ENCODE results near the gene PIGS.
"Not testable (repeated sequence)": the region's sequence is repeated elsewhere in the genome, so short reads cannot be mapped to it uniquely, and the experiment has no call there.

The PIGS gene

GRCh38 chr17:28571361-28572122, at the start of gene PIGS:
Gene PIGS, minus strand, starts transcription at chr17:28571524. Its CDS starts 28 bp downstream, at chr17:28571496.
- DNase-seq (ENCODE audit: low read depth in 2 of 2), result peak; percentile 81 to 83

GRCh38 chr17:28620010-28620409, 48.7 kb upstream of the PIGS start:
- DNase-seq (ENCODE audit: low read depth in 2 of 2), result no peak

- DNase-seq (ENCODE audit: low read depth in 2 of 2), result no peak
Measured at GRCh38 chr17:28618464-28618863, 47.1 kb upstream of the PIGS start.

- DNase-seq (ENCODE audit: low read depth in 2 of 2), result no peak
Measured at GRCh38 chr17:28616281-28616680, 45.0 kb upstream of the PIGS start.

- no peak for DNase-seq (ENCODE audit: low read depth in 2 of 2)
Measured at GRCh38 chr17:28615260-28615940, 44.1 kb upstream of the PIGS start.

- DNase-seq (ENCODE audit: low read depth in 2 of 2), result no peak
Measured at GRCh38 chr17:28613931-28614381, 42.6 kb upstream of the PIGS start, which contains the start of gene RSKR. Gene RSKR, minus strand, starts transcription at chr17:28614185. Its CDS starts 24 bp downstream, at chr17:28614161.

- no peak for DNase-seq (ENCODE audit: low read depth in 2 of 2)
Measured at GRCh38 chr17:28612936-28613872, 41.9 kb upstream of the PIGS start.

GRCh38 chr17:28612531-28612930, 41.2 kb upstream of the PIGS start:
- no peak for DNase-seq (ENCODE audit: low read depth in 2 of 2)

GRCh38 chr17:28610376-28610775, 39.1 kb upstream of the PIGS start:
- no peak for DNase-seq (ENCODE audit: low read depth in 2 of 2)

GRCh38 chr17:28604031-28604430, 32.7 kb upstream of the PIGS start:
- DNase-seq (ENCODE audit: low read depth in 2 of 2), result not testable (repeated sequence)

- peak; percentile 25 to 30 for DNase-seq (ENCODE audit: low read depth in 2 of 2)
Measured at GRCh38 chr17:28599311-28600184, 28.2 kb upstream of the PIGS start.

GRCh38 chr17:28598799-28599310, 27.5 kb upstream of the PIGS start, which contains the start of gene SPAG5:
Gene SPAG5, minus strand, starts transcription at chr17:28599025. Its CDS starts 79 bp downstream, at chr17:28598946.
- DNase-seq (ENCODE audit: low read depth in 2 of 2), result peak; percentile 88 to 92

- DNase-seq (ENCODE audit: low read depth in 2 of 2), result no peak
Measured at GRCh38 chr17:28598389-28598788, 27.1 kb upstream of the PIGS start.

GRCh38 chr17:28597606-28598383, 26.5 kb upstream of the PIGS start:
- no peak for DNase-seq (ENCODE audit: low read depth in 2 of 2)

GRCh38 chr17:28592260-28592659, 20.9 kb upstream of the PIGS start:
- DNase-seq (ENCODE audit: low read depth in 2 of 2), result no peak

- DNase-seq (ENCODE audit: low read depth in 2 of 2), result no peak
Measured at GRCh38 chr17:28585851-28586250, 14.5 kb upstream of the PIGS start.

- DNase-seq (ENCODE audit: low read depth in 2 of 2), result no peak
Measured at GRCh38 chr17:28584434-28584833, 13.1 kb upstream of the PIGS start.

- no peak for DNase-seq (ENCODE audit: low read depth in 2 of 2)
Measured at GRCh38 chr17:28582513-28582912, 11.2 kb upstream of the PIGS start.

- DNase-seq (ENCODE audit: low read depth in 2 of 2), result no peak
Measured at GRCh38 chr17:28580959-28581358, 9.6 kb upstream of the PIGS start.

GRCh38 chr17:28579526-28579925, 8.2 kb upstream of the PIGS start:
- no peak for DNase-seq (ENCODE audit: low read depth in 2 of 2)
